Measurements from ENCODE around the gene ASXL2.

ASXL2 gene

DNA sequence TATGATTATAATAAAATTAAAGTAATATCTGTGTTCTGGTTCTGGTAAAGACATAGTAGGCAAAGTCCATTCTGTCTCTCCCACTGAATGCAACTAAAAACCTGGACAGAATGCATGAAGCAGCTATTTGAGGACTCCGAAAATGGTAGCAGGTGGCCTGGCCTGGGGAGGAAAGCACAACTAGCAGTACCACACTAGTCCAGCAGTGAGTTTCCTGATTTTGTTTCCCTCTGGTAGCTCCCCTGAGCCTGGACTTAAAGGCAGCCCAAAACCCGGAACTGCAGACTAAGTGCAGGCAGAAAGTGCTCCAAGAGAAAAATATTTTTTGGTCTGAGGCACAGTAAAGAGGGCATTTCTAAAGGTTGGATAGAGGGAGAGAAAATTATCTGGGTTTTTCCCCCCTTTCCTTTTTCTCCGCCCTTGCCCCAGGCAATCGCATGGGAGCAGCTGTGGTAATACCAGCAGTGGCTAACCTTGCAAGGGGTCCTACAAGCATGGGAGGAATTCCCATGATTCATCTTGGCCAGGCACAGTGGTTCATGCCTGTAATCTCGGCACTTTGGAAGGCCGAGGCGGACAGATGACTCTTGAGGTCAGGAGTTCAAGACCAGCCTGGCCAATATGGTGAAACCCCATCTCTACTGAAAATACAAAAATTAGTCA lies 32.3 kb downstream of the ASXL2 start:
- H3K36me3 ChIP-seq (ENCODE audit: low read depth), result peaks cover 26% of the 10 kb centered on the region
- DNase-seq (ENCODE audit: low spot score) (no peak), ATAC-seq (ENCODE audit: low read depth) (no peak)
- H3K4me3 ChIP-seq (ENCODE audit: severe bottlenecking), result no peak overlapping the region
- TF ChIP-seq, protein P1, sequence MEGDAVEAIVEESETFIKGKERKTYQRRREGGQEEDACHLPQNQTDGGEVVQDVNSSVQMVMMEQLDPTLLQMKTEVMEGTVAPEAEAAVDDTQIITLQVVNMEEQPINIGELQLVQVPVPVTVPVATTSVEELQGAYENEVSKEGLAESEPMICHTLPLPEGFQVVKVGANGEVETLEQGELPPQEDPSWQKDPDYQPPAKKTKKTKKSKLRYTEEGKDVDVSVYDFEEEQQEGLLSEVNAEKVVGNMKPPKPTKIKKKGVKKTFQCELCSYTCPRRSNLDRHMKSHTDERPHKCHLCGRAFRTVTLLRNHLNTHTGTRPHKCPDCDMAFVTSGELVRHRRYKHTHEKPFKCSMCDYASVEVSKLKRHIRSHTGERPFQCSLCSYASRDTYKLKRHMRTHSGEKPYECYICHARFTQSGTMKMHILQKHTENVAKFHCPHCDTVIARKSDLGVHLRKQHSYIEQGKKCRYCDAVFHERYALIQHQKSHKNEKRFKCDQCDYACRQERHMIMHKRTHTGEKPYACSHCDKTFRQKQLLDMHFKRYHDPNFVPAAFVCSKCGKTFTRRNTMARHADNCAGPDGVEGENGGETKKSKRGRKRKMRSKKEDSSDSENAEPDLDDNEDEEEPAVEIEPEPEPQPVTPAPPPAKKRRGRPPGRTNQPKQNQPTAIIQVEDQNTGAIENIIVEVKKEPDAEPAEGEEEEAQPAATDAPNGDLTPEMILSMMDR (IDR thresholded peaks at IDR 0.05; ENCODE audit: poor library complexity, severe bottlenecking), result no peak
- no peak overlapping the region for H3K27ac ChIP-seq (ENCODE audit: poor library complexity, severe bottlenecking)
- no peaks in the 10 kb centered on the region for H3K4me1 ChIP-seq (ENCODE audit: insufficient read depth, poor library complexity, severe bottlenecking)
- H3K9me3 ChIP-seq (ENCODE audit: severe bottlenecking), result no peaks in the 10 kb centered on the region
- no peaks in the 10 kb centered on the region for H3K27me3 ChIP-seq (ENCODE audit: insufficient read depth, poor library complexity, severe bottlenecking)

DNA sequence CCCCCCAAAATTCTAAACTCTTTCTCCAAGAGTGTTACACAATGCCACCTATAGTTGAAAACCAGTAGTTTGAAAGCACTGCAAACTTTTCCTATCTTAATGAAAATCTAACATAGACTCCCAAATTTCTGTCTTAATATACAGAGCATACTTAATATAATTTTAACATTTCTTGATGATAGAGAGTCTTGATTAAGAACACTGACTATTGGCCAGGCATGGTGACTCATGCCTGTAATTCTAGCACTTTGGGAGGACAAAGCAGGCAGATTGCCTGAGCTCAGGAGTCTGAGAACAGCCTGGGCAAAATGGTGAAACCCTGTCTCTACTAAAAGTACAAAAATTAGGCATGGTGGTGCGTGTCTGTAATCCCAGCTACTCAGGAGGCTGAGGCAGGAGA lies 34.2 kb downstream of the ASXL2 start:
- Histone ChIP-seq H3K36me3 (ENCODE audit: low read depth) (peaks cover 26% of the 10 kb centered on the region), H3K27me3 (ENCODE audit: insufficient read depth, poor library complexity, severe bottlenecking) (no peaks in the 10 kb centered on the region), H3K4me3 (ENCODE audit: severe bottlenecking) (no peak overlapping the region), H3K27ac (ENCODE audit: poor library complexity, severe bottlenecking) (no peak overlapping the region), H3K4me1 (ENCODE audit: insufficient read depth, poor library complexity, severe bottlenecking) (no peaks in the 10 kb centered on the region), H3K9me3 (ENCODE audit: severe bottlenecking) (no peaks in the 10 kb centered on the region)
- DNase-seq (ENCODE audit: low spot score), result no peak
- ATAC-seq (ENCODE audit: low read depth), result no peak
- TF ChIP-seq, protein P1 (IDR thresholded peaks at IDR 0.05; ENCODE audit: poor library complexity, severe bottlenecking), result no peak

DNA sequence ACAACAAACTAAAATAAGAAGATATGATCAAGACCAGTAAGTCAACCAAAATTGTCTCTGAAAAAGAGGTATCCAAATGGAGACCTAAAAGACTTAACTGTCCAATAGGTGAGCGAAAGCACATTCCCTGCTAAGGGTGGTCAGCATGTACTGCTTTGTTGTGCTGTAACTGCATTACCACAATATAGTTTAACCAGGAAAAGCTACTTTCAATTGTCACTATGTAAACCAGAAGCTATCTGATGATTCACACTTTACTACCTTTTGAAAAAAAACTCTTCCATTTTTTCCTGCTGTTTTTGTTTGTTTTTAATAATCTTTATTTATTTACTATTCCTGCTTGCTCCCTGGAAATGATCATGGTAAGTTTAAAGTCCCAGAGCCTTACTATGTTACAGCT lies 36.1 kb downstream of the ASXL2 start:
- TF ChIP-seq, protein P1 (IDR thresholded peaks at IDR 0.05; ENCODE audit: poor library complexity, severe bottlenecking), result no peak
- Histone ChIP-seq H3K27me3 (ENCODE audit: insufficient read depth, poor library complexity, severe bottlenecking) (no peaks in the 10 kb centered on the region), H3K36me3 (ENCODE audit: low read depth) (peaks cover 24% of the 10 kb centered on the region), H3K4me1 (ENCODE audit: insufficient read depth, poor library complexity, severe bottlenecking) (no peaks in the 10 kb centered on the region), H3K4me3 (ENCODE audit: severe bottlenecking) (no peak overlapping the region), H3K9me3 (ENCODE audit: severe bottlenecking) (no peaks in the 10 kb centered on the region), H3K27ac (ENCODE audit: poor library complexity, severe bottlenecking) (no peak overlapping the region)
- DNase-seq (ENCODE audit: low spot score), result no peak
- ATAC-seq (ENCODE audit: low read depth), result no peak

DNA sequence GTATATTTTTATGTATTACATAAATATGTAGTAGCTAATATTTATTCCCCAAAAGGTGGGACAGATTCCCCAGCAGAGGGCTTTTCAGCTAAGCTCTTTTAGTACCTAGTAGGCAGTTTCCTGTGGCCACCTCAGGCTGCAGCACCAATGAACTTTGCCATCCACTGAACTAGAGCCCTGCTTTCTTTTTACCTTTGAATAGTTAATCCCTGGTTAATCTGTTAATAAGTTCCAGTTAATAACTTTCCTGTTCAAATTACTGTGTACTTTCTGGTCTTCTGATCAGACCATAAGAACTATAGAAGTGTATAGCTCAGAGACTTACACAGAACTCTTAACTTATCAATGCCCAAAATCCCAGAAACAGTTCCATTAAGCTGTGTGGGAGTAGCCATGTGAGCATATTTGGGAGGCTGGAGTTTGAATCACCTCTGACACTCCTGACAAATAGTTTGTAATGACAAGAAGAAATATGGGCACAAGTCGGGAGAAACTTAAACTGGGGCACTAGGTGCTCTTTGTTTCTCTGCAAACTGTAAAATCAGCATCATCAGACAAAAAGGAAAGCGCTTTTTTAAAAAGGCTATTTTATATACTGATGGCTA lies 40.0 kb downstream of the ASXL2 start:
- Histone ChIP-seq H3K27ac (ENCODE audit: poor library complexity, severe bottlenecking) (no peak overlapping the region), H3K36me3 (ENCODE audit: low read depth) (peaks cover 14% of the 10 kb centered on the region), H3K27me3 (ENCODE audit: insufficient read depth, poor library complexity, severe bottlenecking) (no peaks in the 10 kb centered on the region), H3K9me3 (ENCODE audit: severe bottlenecking) (peaks cover 2% of the 10 kb centered on the region), H3K4me3 (ENCODE audit: severe bottlenecking) (no peak overlapping the region), H3K4me1 (ENCODE audit: insufficient read depth, poor library complexity, severe bottlenecking) (no peaks in the 10 kb centered on the region)
- no peak for DNase-seq (ENCODE audit: low spot score)
- TF ChIP-seq, protein P1 (IDR thresholded peaks at IDR 0.05; ENCODE audit: poor library complexity, severe bottlenecking), result no peak
- ATAC-seq (ENCODE audit: low read depth), result no peak

DNA sequence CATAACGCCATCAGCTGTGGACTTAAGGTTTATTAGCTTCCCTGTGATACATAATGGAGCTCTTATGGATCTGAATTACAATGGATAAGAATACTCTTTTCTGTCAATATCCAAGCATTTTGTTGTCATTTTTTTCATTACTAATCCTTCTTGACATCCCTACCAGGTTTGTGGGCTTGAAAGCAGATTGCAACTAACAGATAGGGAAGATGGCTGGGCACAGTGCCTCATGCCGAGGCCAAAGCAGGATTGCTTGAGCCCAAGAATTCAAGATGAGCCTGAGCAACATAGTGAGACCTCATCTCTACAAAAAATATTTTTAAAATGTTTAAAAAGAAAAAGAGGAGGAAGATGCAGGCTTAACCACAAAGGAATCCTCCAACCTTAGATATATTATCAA lies 42.4 kb downstream of the ASXL2 start:
- DNase-seq (ENCODE audit: low spot score), result no peak
- no peaks in the 10 kb centered on the region for H3K27me3 ChIP-seq (ENCODE audit: insufficient read depth, poor library complexity, severe bottlenecking)
- no peak overlapping the region for H3K27ac ChIP-seq (ENCODE audit: poor library complexity, severe bottlenecking)
- TF ChIP-seq, protein P1 (IDR thresholded peaks at IDR 0.05; ENCODE audit: poor library complexity, severe bottlenecking), result no peak
- no peaks in the 10 kb centered on the region for H3K4me1 ChIP-seq (ENCODE audit: insufficient read depth, poor library complexity, severe bottlenecking)
- ATAC-seq (ENCODE audit: low read depth), result no peak
- H3K36me3 ChIP-seq (ENCODE audit: low read depth), result peaks cover 22% of the 10 kb centered on the region
- peaks cover 8% of the 10 kb centered on the region for H3K9me3 ChIP-seq (ENCODE audit: severe bottlenecking)
- H3K4me3 ChIP-seq (ENCODE audit: severe bottlenecking), result no peak overlapping the region
